Measurements from ENCODE around the gene GET4.

Gene GET4

DNA sequence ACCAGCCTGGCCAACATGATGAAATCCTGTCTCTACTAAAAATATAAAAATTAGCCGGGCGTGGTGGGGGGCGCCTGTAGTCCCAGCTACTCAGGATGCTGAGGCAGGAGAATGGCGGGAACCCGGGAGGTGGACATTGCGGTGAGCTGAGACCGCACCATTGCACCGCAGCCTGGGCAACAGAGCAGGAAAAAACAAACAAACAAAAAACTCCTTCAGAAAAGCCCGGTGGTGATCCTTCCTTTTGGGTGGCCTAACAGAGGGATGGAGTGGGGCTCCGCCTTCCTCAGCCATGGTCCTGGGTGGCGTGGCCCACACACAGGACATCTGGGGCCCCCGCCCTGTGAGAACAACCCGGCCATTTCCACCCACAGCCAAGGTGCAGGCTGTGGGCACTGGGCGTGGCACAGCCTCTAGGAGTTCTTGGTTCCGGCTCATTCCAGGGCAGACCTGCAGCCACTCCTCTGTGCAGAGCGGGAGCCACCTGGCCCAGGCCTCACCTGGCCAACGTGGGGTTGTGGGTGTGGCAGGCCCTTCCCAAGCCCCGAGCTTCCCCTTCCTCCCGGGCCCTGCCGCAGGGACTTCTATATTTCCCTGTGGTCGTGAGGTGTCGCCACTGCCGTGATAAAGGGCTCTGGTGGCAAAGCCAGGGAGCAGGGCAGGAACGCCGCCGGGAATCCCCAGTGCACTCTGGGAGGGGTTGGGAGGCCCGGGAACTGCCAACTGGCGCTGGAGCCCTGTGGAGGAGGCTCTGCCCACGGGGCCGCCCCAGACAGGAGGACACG lies 37.6 kb downstream of the GET4 start:
- no peak overlapping the region for H3K9ac ChIP-seq (ENCODE audit: low read length)
- H3K4me3 ChIP-seq (ENCODE audit: low read length): no peak overlapping the region
- no peak overlapping the region for H3K27ac ChIP-seq (ENCODE audit: low read depth, low read length)
- no peaks in the 10 kb centered on the region for H3K36me3 ChIP-seq (ENCODE audit: control insufficient read depth, insufficient read depth, low read length)
- no peaks in the 10 kb centered on the region for H3K27me3 ChIP-seq (ENCODE audit: control insufficient read depth, insufficient read depth, low read length)
- H3K4me1 ChIP-seq (ENCODE audit: control insufficient read depth, insufficient read depth, low read length): peaks cover 9% of the 10 kb centered on the region

DNA sequence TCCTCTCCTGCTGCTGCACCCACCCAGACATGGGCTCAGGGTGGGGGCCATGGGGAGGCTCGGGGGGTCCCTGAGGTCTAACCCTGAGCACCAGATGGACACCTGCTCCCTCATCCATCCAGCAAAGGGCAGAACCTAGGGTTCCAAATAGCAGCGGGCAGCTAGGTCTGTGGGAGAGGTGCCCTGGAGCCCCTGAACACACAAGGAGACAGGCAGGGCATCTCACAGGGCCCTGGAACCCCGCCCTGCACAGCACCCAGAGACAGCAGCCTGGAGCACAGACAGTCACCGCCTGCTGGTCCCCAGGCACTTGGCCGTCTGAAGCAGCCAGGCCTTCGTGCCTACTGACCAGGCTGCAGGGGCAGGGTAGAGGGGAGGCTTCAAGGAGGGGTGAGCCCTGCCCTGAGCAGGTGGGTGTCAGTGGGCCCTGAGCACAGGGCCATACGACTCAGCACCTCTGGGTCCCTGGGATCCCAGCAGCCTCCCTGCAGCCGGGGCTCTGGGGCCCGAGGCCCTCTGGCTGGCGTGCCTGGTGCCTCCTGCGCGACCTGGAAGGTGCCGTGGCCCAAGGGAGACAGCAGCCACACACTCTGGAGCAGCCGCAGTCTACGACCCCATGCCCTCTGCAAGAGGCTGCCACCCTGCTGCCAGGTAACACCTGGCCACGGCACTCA lies 38.3 kb downstream of the GET4 start:
- no peak overlapping the region for H3K27ac ChIP-seq (ENCODE audit: low read depth, low read length)
- H3K9ac ChIP-seq (ENCODE audit: low read length): no peak overlapping the region
- H3K4me3 ChIP-seq (ENCODE audit: low read length): no peak overlapping the region

DNA sequence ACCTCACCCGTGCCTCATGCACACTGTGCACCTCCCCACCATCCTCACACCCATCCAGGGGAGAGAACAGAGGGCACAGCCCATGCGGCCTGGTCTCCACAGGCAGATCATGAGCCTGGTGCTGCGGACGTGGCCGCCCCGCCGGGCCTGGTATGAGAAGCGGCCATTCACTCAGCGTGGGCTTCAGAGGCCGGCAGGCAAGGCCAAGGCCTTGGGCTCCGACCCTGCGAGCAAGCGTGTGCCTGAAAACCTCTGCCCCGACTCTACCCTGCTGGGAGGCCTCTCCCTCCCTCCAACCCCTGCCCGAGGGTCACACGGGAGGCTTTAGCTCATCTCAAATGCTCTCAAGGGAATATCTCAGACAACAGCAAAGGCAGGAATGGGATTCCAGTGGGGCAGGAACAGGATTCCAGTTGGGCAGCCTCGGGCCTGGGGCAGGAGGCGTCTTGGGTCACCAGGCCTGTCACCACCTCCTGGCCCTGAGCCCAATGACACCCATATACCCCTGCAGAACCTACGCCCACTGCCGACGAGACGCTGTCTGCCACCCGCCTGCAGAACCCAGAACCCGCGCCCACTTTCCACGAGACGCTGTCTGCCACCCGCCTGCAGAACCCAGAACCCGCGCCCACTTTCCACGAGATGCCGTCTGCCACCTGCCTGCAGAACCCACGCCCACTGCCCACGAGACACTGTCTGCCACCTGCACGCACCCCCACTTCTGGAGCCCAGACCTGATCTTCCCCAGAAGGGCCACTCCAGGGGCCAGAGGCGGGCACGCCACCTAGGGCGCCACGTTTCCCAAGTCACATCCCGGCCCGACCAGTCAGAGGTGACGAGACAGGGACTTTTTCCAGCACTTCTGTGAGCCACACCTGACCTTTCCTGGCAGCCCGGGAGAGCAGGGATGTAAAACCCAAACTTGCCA lies 39.2 kb downstream of the GET4 start:
- no peaks in the 10 kb centered on the region for H3K27me3 ChIP-seq (ENCODE audit: control insufficient read depth, insufficient read depth, low read length)
- H3K4me1 ChIP-seq (ENCODE audit: control insufficient read depth, insufficient read depth, low read length): peaks cover 7% of the 10 kb centered on the region
- H3K27ac ChIP-seq (ENCODE audit: low read depth, low read length): no peak overlapping the region
- no peak overlapping the region for H3K4me3 ChIP-seq (ENCODE audit: low read length)
- no peaks in the 10 kb centered on the region for H3K36me3 ChIP-seq (ENCODE audit: control insufficient read depth, insufficient read depth, low read length)
- H3K9ac ChIP-seq (ENCODE audit: low read length): no peak overlapping the region

More for the DNA sequence above, 38.3 kb downstream of the GET4 start:
- H3K4me1 ChIP-seq (ENCODE audit: control insufficient read depth, insufficient read depth, low read length): peaks cover 7% of the 10 kb centered on the region
- H3K27me3 ChIP-seq (ENCODE audit: control insufficient read depth, insufficient read depth, low read length): no peaks in the 10 kb centered on the region
- no peaks in the 10 kb centered on the region for H3K36me3 ChIP-seq (ENCODE audit: control insufficient read depth, insufficient read depth, low read length)

DNA sequence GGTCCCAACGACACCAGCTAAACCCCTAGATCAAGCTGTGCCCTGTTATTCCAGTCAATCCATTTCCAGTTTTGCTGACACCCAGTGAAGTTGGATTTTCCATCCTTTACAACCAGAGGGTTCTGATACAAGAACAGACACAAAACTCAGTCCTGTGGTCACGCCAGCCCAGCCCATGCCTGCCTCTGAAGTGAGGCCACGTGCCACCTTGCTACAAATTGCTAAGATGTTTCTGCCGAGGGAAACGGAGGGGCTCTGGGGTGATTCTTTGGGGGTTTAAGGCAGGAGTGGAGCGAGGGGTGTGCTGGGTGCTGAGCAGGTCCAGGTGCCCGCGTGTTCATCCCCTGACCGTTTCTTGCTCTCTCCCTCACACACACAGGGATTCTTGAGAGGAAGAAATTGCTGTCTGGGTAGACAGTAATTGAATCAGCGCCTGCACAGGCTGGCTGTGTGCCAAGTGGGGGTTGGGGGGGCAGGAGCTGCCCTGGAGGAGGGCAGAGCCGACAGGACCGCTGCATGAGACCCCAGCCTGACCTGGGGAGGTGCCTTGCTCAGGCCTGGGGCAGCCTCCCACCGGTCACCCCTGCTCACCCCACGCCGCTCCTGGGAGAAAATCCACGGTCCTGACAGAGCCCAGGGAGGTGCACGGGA lies 40.1 kb downstream of the GET4 start:
- H3K9ac ChIP-seq (ENCODE audit: low read length): no peak overlapping the region
- peaks cover 7% of the 10 kb centered on the region for H3K4me1 ChIP-seq (ENCODE audit: control insufficient read depth, insufficient read depth, low read length)
- H3K4me3 ChIP-seq (ENCODE audit: low read length): no peak overlapping the region
- no peak overlapping the region for H3K27ac ChIP-seq (ENCODE audit: low read depth, low read length)
- no peaks in the 10 kb centered on the region for H3K36me3 ChIP-seq (ENCODE audit: control insufficient read depth, insufficient read depth, low read length)
- no peaks in the 10 kb centered on the region for H3K27me3 ChIP-seq (ENCODE audit: control insufficient read depth, insufficient read depth, low read length)

DNA sequence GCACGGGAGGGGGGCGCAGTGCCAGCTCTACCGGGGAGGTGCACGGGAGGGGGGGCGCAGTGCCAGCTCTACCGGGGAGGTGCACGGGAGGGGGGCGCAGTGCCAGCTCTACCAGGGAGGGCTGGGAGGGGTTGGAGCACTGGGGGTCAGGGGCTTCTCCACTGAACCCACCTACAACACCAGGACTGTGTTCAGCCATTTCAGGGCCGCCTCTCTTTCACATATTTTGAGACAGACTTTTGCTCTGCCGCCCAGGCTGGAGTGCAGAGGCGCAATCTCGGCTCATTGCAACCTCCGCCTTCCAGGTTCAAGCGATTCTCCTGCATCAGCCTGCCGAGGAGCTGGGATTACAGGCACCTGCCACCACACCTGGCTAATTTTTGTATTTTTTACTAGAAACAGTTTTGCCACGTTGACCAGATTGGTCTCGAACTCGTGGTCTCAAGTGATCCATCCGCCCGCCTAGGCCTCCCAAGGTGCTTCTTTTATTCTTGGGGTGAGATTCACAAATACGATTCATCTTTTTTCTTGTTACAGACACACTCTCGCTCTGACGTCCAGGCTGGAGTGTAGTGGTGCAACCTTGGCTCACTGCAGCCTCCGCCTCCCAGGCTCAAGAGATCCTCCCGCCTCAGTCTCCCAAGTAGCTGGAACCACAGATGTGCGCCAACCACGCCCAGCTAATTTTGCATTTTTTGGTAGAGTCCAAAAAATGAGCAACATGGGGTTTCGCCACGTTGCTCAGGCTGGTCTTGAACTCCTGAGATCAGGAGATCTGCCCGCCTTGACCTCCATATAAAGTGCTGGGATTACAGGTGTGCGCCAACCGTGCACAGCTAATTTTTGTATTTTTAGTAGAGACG lies 41.1 kb downstream of the GET4 start:
- H3K9ac ChIP-seq (ENCODE audit: low read length): no peak overlapping the region
- peaks cover 7% of the 10 kb centered on the region for H3K4me1 ChIP-seq (ENCODE audit: control insufficient read depth, insufficient read depth, low read length)
- no peak overlapping the region for H3K4me3 ChIP-seq (ENCODE audit: low read length)
- no peak overlapping the region for H3K27ac ChIP-seq (ENCODE audit: low read depth, low read length)
- no peaks in the 10 kb centered on the region for H3K27me3 ChIP-seq (ENCODE audit: control insufficient read depth, insufficient read depth, low read length)
- H3K36me3 ChIP-seq (ENCODE audit: control insufficient read depth, insufficient read depth, low read length): no peaks in the 10 kb centered on the region

DNA sequence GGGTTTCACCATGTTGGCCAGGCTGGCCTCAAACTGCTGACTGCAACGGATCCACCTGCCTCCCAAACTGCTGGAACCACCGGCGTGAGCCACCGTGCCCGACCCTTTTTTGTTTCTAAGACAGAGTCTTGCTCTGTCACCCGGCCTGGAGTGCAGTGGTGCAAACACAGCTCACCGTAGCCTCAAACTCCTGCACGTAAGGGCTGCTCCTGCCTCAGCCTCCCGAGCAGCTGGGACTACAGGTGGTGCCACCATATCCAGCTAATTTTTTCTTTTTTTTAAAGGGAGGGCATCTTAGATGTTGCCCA lies 41.7 kb downstream of the GET4 start:
- Histone ChIP-seq H3K27me3 (ENCODE audit: control insufficient read depth, insufficient read depth, low read length) (no peaks in the 10 kb centered on the region), H3K27ac (ENCODE audit: low read depth, low read length) (no peak overlapping the region), H3K4me1 (ENCODE audit: control insufficient read depth, insufficient read depth, low read length) (peaks cover 7% of the 10 kb centered on the region), H3K4me3 (ENCODE audit: low read length) (no peak overlapping the region), H3K9ac (ENCODE audit: low read length) (no peak overlapping the region), H3K36me3 (ENCODE audit: control insufficient read depth, insufficient read depth, low read length) (no peaks in the 10 kb centered on the region)

DNA sequence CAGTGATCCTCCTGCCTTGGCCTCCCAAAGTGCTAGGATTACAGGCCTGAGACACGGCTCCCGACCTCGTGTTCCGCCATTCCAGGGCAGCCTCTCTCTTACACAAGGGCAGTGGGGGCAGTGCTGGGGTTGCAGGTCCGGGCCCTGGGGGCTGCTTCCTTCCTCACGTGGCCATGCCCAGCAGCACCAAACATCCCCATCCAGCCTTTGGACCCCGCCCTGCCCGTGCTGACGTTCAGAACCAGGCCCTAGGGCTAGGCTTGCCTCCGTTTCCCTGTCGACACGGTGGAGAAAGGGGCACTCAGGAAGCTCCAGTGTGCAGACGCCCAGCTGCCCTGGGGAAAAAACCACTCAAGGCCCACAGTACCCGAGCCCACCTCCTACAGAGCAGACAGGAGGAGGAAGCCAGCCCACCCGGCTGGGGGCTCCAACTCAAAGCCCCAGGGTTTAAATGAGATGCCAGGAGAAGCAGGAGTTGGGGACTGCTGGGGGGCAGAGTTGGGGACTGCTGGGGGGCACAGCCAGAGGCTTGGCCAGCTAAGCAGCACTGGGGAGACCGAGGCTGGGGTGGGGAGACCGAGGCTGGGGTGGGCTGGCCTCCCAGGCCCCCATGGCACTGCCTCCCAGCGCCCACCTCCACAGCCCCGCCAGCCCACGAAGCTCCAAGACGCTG lies 42.2 kb downstream of the GET4 start:
- Histone ChIP-seq H3K27ac (ENCODE audit: low read depth, low read length) (no peak overlapping the region), H3K36me3 (ENCODE audit: control insufficient read depth, insufficient read depth, low read length) (no peaks in the 10 kb centered on the region), H3K4me3 (ENCODE audit: low read length) (no peak overlapping the region), H3K27me3 (ENCODE audit: control insufficient read depth, insufficient read depth, low read length) (no peaks in the 10 kb centered on the region), H3K4me1 (ENCODE audit: control insufficient read depth, insufficient read depth, low read length) (peaks cover 7% of the 10 kb centered on the region), H3K9ac (ENCODE audit: low read length) (no peak overlapping the region)

DNA sequence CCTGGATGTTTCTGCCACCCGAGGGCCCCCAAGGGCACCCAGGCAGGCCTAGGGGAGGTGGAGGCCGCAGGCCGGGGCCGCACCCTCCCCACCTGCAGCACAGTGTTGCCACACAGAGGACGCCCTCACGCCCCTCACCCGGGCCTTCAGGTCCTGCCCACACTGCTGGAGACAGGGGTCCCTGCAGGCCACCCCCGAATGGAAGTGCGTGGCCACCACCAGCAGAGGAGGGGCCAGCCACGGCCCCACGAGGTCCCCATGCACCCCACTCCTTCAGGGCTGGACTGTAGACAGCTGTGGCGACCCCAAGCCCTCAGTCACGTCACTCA lies 42.7 kb downstream of the GET4 start:
- Histone ChIP-seq H3K9ac (ENCODE audit: low read length) (no peak overlapping the region), H3K4me3 (ENCODE audit: low read length) (no peak overlapping the region), H3K27me3 (ENCODE audit: control insufficient read depth, insufficient read depth, low read length) (no peaks in the 10 kb centered on the region), H3K36me3 (ENCODE audit: control insufficient read depth, insufficient read depth, low read length) (no peaks in the 10 kb centered on the region), H3K4me1 (ENCODE audit: control insufficient read depth, insufficient read depth, low read length) (peaks cover 7% of the 10 kb centered on the region), H3K27ac (ENCODE audit: low read depth, low read length) (no peak overlapping the region)

DNA sequence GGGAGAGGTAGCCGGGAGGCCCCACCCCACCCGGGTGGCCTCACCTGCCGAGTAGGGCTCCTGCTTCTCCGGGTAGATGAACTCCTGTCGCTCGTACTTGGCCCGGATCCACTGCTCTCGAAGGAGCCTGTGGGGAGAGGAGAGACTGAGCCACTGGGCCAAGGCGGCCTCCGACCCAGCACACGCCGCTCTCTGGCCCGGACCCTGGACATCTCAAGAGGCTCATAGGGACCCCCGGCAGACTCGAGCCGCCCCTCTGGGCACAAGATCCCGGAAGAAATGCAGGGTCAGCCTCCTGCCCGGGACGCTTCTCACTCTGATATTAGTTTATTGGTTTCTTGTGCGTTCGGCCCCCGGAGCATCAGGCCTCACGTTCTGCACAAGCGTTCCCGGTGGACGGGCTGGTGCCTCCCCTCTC lies 43.6 kb downstream of the GET4 start:
- no peak overlapping the region for H3K27ac ChIP-seq (ENCODE audit: low read depth, low read length)
- no peaks in the 10 kb centered on the region for H3K36me3 ChIP-seq (ENCODE audit: control insufficient read depth, insufficient read depth, low read length)
- no peak overlapping the region for H3K9ac ChIP-seq (ENCODE audit: low read length)
- H3K4me3 ChIP-seq (ENCODE audit: low read length): peak overlapping the region; percentile 29
- H3K27me3 ChIP-seq (ENCODE audit: control insufficient read depth, insufficient read depth, low read length): no peaks in the 10 kb centered on the region
- H3K4me1 ChIP-seq (ENCODE audit: control insufficient read depth, insufficient read depth, low read length): peaks cover 9% of the 10 kb centered on the region

DNA sequence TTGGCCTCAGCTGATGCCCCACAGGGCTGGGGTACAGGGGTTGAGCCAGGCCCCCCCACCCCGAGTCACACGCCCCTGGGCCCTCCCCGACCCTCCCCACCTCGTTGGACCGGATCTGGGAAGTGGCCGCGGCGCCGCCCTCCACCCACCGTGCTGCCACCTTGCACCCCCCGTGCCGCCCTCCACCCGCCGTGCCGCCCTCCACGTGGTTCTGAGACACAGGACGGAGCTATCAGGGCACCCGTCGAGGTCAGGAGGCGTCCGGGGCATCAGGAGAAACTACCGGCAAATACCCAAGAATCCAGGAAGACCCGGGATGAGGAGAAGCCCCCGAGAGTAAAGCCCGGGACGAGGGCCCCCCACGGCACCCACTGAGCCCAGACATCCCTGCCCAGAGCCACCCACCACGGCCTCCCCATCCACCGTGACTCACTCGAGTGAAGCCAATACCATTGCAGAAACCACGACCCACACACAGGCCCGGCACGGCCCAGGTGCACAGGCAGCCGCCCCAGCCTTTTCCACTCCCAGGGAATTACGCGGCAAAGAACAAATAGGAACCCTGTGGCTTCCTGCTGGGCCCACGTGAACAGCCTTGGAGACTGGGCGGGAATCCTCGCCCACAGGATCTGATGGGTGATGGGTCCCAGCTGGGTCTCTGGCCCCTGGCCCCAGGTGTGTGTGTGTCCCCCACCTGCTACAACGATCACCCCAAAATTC lies 44.2 kb downstream of the GET4 start:
- no peak overlapping the region for H3K9ac ChIP-seq (ENCODE audit: low read length)
- H3K4me1 ChIP-seq (ENCODE audit: control insufficient read depth, insufficient read depth, low read length): peaks cover 12% of the 10 kb centered on the region
- no peak overlapping the region for H3K4me3 ChIP-seq (ENCODE audit: low read length)
- no peak overlapping the region for H3K27ac ChIP-seq (ENCODE audit: low read depth, low read length)
- no peaks in the 10 kb centered on the region for H3K36me3 ChIP-seq (ENCODE audit: control insufficient read depth, insufficient read depth, low read length)
- no peaks in the 10 kb centered on the region for H3K27me3 ChIP-seq (ENCODE audit: control insufficient read depth, insufficient read depth, low read length)

DNA sequence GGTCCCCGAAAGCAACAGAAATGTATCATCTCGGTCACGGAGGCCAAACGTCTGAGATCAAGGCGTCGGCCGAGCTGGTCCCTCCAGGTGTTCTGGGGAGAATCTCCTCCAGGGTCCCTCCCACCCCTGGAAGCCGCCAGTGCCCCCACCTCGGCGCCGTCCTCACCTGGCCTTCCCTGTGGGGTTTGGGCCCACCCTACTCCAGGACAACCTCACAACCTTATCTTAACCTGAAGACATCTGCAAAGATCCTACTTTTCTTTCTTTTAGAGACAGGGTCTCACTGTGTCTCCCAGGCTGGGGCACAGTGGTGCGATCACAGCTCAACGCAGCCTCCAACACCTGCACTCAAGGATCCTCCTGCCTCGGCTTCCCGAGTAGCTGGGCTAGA lies 44.7 kb downstream of the GET4 start:
- Histone ChIP-seq H3K9ac (ENCODE audit: low read length) (no peak overlapping the region), H3K4me3 (ENCODE audit: low read length) (no peak overlapping the region), H3K4me1 (ENCODE audit: control insufficient read depth, insufficient read depth, low read length) (peaks cover 11% of the 10 kb centered on the region), H3K36me3 (ENCODE audit: control insufficient read depth, insufficient read depth, low read length) (no peaks in the 10 kb centered on the region), H3K27ac (ENCODE audit: low read depth, low read length) (no peak overlapping the region), H3K27me3 (ENCODE audit: control insufficient read depth, insufficient read depth, low read length) (no peaks in the 10 kb centered on the region)
